Measurements from ENCODE around the gene DPP3. TPM values are rescaled to one million over a fixed set of nuclear protein-coding genes. Genes with fewer than 3 reads are reported as not detected.
"Not testable (repeated sequence)": the region's sequence is repeated elsewhere in the genome, so short reads cannot be mapped to it uniquely, and the experiment has no call there.

The DPP3 gene, protein sequence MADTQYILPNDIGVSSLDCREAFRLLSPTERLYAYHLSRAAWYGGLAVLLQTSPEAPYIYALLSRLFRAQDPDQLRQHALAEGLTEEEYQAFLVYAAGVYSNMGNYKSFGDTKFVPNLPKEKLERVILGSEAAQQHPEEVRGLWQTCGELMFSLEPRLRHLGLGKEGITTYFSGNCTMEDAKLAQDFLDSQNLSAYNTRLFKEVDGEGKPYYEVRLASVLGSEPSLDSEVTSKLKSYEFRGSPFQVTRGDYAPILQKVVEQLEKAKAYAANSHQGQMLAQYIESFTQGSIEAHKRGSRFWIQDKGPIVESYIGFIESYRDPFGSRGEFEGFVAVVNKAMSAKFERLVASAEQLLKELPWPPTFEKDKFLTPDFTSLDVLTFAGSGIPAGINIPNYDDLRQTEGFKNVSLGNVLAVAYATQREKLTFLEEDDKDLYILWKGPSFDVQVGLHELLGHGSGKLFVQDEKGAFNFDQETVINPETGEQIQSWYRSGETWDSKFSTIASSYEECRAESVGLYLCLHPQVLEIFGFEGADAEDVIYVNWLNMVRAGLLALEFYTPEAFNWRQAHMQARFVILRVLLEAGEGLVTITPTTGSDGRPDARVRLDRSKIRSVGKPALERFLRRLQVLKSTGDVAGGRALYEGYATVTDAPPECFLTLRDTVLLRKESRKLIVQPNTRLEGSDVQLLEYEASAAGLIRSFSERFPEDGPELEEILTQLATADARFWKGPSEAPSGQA
- polyA plus RNA-seq (2013, experiment 1 of 2; ENCODE audit: insufficient read length): 37.6 TPM
- 41.3 TPM for polyA plus RNA-seq (2013, experiment 2 of 2; ENCODE audit: insufficient read length)

- DNase-seq: peak; percentile 96
Measured at GRCh38 chr11:66480117-66480938, at the start of gene DPP3. DPP3 (plus strand) TSS chr11:66480434; CDS start chr11:66482201, 1,767 bp downstream.

- DNase-seq: not testable (repeated sequence)
Measured at GRCh38 chr11:66431287-66431686, 48.9 kb upstream of the DPP3 start.

DNA sequence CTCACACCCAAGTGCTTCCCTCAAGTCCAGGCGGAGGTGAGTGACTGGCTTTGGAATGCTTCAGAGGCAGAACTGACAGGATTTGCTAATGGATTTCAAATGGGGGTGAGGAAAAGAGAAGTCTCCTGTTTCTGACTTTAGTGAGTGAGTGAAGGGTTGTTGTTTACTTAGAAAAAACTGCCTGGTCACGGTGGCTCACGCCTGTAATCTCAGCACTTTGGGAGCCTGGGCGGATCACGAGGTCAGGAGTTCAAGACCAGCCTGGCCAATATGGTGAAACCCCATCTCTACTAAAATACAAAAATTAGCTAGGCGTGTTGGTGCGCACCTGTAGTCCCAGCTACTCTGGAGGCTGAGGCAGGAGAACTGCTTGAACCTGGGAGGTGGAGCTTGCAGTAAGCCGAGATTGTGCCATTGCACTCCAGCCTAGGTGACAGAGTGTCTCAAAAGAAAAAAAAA is 48.3 kb upstream of the DPP3 start:
- not testable (repeated sequence) for DNase-seq

GRCh38 chr11:66432597-66432996 is 47.6 kb upstream of the DPP3 start:
- DNase-seq: no peak

GRCh38 chr11:66437979-66438503 is 42.2 kb upstream of the DPP3 start:
- no peak for DNase-seq

DNA sequence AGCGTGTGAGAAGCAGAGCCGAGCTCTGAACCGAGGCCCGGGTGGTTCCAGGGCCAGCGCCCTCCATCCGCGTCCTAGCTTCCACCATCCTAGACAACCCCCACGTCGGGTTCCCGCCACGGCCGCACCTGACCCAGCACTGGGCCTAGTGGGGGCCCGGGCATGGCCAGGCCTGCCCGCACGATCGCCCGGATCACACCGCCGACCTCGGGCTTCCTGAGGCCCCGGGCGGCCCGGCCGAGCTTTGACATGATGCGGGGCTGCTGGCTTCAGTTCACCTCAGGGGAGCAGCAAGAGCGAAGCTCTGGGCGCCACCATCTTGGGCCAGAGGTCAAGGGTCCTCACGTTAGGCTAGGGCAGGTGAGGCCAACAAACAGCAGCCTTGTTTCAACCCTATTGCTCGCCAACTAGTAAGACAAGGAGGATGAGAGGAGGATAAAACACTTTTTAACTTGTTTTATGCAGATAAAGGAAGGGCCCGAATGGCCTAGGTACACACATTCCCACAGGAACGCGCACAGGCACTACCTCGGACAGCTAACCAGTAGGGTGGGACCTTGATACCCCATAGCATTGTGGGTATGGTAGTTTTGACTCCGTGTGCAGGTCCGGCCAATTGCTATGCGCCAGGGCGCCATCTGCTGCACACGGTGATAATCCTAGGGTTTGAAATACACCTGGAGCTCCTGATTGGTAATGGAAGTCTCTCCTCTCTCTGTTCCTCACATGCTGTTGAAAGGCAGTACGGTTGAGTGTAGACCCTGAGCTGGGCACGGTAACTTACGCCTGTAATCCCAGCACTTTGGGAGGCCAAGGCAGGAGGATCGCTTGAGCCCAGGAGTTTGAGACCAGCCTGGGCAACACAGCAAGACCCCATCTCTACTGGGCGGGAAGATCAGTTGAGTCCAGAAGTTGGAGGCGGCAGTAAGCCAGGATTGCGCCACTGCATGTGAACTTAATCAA is 41.4 kb upstream of the DPP3 start, which contains the start of gene MRPL11:
MRPL11 (minus strand) TSS at position 345 of the 963 bp plus-strand sequence; CDS start at position 251, 94 bp downstream.
- peak; percentile 91 for DNase-seq

DNA sequence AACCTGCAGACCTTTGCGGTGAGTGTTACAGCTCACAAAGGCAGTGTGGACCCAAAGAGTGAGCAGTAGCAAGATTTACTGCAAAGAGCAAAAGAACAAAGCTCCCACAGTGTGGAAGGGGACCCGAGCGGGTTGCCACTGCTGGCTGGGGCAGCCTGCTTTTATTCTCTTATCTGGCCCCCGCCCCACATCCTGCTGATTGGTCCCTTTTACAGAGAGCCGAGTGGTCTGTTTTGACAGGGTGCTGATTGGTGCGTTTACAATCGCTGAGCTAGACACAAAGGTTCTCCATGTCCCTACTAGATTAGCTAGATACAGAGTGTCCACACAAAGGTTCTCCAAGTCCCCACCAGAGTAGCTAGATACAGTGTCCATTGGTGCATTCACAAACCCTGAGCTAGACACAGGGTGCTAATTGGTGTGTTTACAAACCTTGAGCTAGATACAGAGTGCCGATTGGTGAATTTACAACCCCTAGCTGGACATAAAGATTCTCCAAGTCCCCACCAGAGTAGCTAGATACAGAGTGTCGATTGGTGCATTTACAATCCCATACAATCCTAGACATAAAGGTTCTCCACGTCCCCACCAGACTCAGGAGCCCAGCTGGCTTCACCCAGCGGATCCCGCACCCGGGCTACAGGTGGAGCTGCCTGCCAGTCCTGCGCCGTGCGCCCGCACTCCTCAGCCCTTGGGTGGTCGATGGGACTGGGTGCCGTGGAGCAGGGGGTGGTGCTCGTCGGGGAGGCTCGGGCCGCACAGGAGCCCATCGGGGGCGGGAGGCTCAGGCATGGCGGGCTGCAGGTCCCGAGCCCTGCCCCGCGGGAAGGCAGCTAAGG is 39.9 kb upstream of the DPP3 start:
- DNase-seq: not testable (repeated sequence)

GRCh38 chr11:66440940-66441282 is 39.3 kb upstream of the DPP3 start:
- DNase-seq: not testable (repeated sequence)

- DNase-seq: peak; percentile 82
Measured at GRCh38 chr11:66443602-66444001, 36.6 kb upstream of the DPP3 start.

DNA sequence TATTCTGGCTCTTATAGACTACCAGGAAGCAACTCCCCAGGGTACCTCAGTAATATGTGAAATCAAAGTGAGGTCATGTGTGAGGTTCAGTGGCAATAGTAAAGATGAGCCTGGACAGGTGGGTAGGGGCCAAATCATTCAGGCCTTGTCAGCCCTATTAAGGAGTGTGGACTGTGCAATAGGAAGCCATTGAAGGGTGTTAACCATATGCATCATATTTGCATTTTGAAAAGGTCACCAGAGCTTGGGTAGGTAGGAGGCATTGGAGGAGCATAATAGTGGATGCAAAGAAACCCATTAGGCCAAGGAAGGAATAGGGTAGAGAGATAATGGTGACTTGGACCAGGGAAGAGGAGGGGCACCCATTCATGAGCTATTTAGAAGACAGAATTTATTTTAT is 33.2 kb upstream of the DPP3 start:
- no peak for DNase-seq

- DNase-seq: no peak
Measured at GRCh38 chr11:66448523-66448922, 31.7 kb upstream of the DPP3 start.

- no peak for DNase-seq
Measured at GRCh38 chr11:66450560-66450959, 29.7 kb upstream of the DPP3 start.

DNA sequence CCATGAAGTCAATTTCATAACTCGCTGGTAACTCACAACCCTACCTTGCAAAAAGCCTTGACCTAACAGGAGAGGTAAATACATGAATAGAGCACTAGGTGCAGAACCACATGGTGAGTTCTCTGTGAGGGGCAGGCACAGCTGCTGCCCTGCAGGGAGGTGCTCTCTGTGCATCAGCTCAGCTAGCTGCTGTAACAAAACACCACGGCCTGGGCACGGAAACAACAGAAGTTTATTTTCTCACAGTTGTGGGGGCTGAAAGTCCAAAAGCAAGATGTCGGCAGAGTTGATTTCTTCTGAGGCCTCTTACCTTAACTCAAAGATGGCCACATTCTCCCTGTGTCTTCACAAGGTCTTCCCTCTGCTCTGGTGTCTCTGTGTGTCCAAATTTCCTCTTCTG is 28.6 kb upstream of the DPP3 start:
- DNase-seq: no peak

- DNase-seq: no peak
Measured at GRCh38 chr11:66454247-66454646, 26.0 kb upstream of the DPP3 start.

DNA sequence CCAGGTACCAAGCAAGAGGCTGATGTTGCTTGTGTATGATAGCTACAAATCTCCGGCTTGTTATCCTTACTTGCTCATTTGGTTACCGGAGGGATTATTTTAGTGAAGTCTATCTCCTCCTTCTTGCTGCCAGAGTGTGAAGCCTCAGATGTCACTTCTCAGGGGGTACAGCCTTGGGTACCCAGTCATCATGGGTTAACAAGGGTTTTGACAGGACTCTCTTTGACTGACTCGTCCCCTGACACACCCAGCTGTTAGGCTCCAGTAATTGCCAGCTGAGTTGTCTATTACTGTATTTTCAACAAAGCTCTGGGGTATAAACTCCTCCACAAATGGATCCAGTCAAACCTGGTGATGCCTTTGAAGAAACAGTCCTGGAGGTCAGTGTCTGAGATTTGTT is 25.4 kb upstream of the DPP3 start:
- no peak for DNase-seq

- no peak for DNase-seq
Measured at GRCh38 chr11:66457826-66458225, 22.4 kb upstream of the DPP3 start.

- DNase-seq: no peak
Measured at GRCh38 chr11:66459138-66459778, 21.0 kb upstream of the DPP3 start.

- DNase-seq: no peak
Measured at GRCh38 chr11:66462010-66462409, 18.2 kb upstream of the DPP3 start.

DNA sequence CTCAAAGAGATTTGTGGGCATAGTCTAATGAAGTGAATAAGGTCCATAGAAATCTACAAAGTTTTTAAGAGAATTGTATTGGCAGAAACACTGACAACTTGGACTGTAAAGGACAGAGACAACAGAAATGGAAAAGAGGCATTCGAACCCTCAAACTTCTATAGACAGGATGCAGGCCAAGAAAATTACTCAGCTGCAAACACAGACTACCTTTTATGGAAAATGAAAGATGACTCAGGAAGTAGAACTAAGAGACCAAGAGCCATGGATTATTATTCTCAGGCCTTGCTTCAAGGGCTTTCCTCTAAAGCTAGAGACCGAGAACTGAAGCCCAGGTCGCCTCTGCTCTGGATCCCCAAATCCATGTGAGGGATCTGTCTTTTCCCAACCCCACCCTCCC is 17.3 kb upstream of the DPP3 start:
- no peak for DNase-seq

DNA sequence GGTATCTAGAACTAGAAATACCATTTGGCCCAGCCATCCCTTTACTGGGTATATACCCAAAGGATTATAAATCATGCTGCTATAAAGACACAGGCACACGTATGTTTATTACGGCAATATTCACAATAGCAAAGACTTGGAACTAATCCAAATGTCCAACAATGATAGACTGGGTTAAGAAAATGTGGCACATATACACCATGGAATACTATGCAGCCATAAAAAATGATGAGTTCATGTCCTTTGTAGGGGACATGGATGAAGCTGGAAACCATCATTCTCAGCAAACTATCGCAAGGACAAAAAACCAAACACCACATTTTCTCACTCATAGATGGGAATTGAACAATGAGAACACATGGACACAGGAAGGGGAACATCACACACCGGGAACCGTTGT is 16.1 kb upstream of the DPP3 start:
- DNase-seq: not testable (repeated sequence)

All from fibroblast of skin of abdomen (primary cell).